Panc1 (cell line): ENCODE measurements around the gene MAP6D1. TPM values are rescaled to one million over a fixed set of nuclear protein-coding genes. Genes with fewer than 3 reads are reported as not detected.
A peak's percentile ranks its signal among the peaks of the same experiment; 100 is the strongest.

Experiments used
- ATAC-seq: fragments of 200-7000 bp; cut with Tn5 transposase; 2 replicates; pipeline ENCODE4 v1.9.1; 2020; ENCODE audit warnings: mild to moderate bottlenecking, moderate library complexity
- BruUV-seq: library from RNA; stranded (reverse); fragments of 400-500 nt; replicated peaks from 2 replicates; lab custom pipeline; 2021; lab: Mats Ljungman, UMichigan
- CTCF ChIA-PET: fragments of 300-600 bp; sonication (Branson Sonifier 250); formaldehyde crosslinking; loops from one replicate; lab custom pipeline; 2022; ENCODE audit warnings: antibody characterized with exemption; lab: Charles Lee
- POLR2A ChIA-PET: fragments of 300-600 bp; sonication (Branson Sonifier 250); formaldehyde crosslinking; loops from one replicate; lab custom pipeline; 2022; ENCODE audit warnings: antibody characterized with exemption; lab: Charles Lee
- DNase-seq: peaks from one replicate; pipeline ENCODE4 v3.0.0-alpha.2; 2010; ENCODE audit warnings: low read depth, low spot score
- H3K27ac ChIP-seq: 2 replicates; pipeline ENCODE4 v1.5.1; 2011; ENCODE audit warnings: mild to moderate bottlenecking, low read length, inconsistent platforms
- H3K27me3 ChIP-seq: fragments of 200-500 bp; sonication (Bioruptor generic); 2 replicates; pipeline ENCODE4 v1.6.0; 2014; ENCODE audit warnings: low read length, inconsistent platforms; ENCODE audit not compliant: control insufficient read depth, insufficient read depth
- H3K36me3 ChIP-seq: fragments of 200-500 bp; sonication (Bioruptor generic); 2 replicates; pipeline ENCODE4 v1.5.1; 2014; ENCODE audit warnings: inconsistent platforms, mild to moderate bottlenecking, low read length, moderate library complexity; ENCODE audit not compliant: control insufficient read depth, insufficient read depth
- H3K4me1 ChIP-seq: 2 replicates; pipeline ENCODE4 v1.5.1; 2011; ENCODE audit warnings: inconsistent platforms, mild to moderate bottlenecking, low read length, moderate library complexity; ENCODE audit not compliant: control insufficient read depth, insufficient read depth
- H3K4me3 ChIP-seq, 2 experiments: 2 replicates each; pipeline ENCODE4 v1.5.1; 2011 to 2012; ENCODE audit warnings: low read depth in 2 of 2, low read length in 2 of 2, mild to moderate bottlenecking in 2 of 2, inconsistent platforms in 1 of 2, moderate library complexity in 1 of 2
- H3K9me3 ChIP-seq: fragments of 200-500 bp; sonication (Bioruptor generic); 2 replicates; pipeline ENCODE4 v1.5.1; 2014; ENCODE audit warnings: low read depth, mild to moderate bottlenecking, inconsistent platforms, low read length, moderate library complexity; ENCODE audit not compliant: control insufficient read depth, insufficient read depth
- CTCF ChIP-seq: fragments of 450-650 bp; IDR thresholded peaks from 2 replicates; pipeline ENCODE4 v1.5.1; 2017; ENCODE audit warnings: mild to moderate bottlenecking
- POLR2AphosphoS5 ChIP-seq: IDR thresholded peaks from 2 replicates; pipeline ENCODE4 v1.6.1; 2012; ENCODE audit warnings: mild to moderate bottlenecking, low read depth, low read length, moderate library complexity
- REST ChIP-seq, 2 experiments: IDR thresholded peaks; 2 replicates each; pipeline ENCODE4 v1.6.1; 2011 to 2012; ENCODE audit warnings: low read depth in 2 of 2, control low read depth in 1 of 2, low read length in 1 of 2, mild to moderate bottlenecking in 1 of 2, moderate library complexity in 1 of 2; ENCODE audit not compliant: insufficient read depth in 1 of 2
- SIN3A ChIP-seq: IDR thresholded peaks from 2 replicates; pipeline ENCODE4 v1.6.1; 2012; ENCODE audit warnings: low read depth, mild to moderate bottlenecking, low read length, moderate library complexity, borderline replicate concordance; ENCODE audit not compliant: insufficient read depth
- TCF7L2 ChIP-seq: IDR thresholded peaks from 2 replicates; pipeline ENCODE4 v1.6.1; 2011; ENCODE audit warnings: mild to moderate bottlenecking, low read depth, low read length, inconsistent platforms
- in situ Hi-C: cut with HindIII; loops from 2 replicates; pipeline ENCODE4 v1.10.0; 2016; ENCODE audit warnings: low sequenced_read_pairs, low pct_unique_long_range_greater_than_20kb
- intact Hi-C: fragments of 100-400 bp; cut with micrococcal nuclease; formaldehyde crosslinking; loops from one replicate; pipeline ENCODE4 v1.10.0; 2022; ENCODE audit not compliant: unreplicated experiment
- total RNA-seq: library from RNA; stranded (reverse); gene quantifications from one replicate; pipeline ENCODE4 v1.2.1, GENCODE V29; 2021; ENCODE audit not compliant: unreplicated experiment

Gene MAP6D1
- total RNA-seq, 1 experiment from 2014 or later: 7.9 TPM

GRCh38 chr3:183816681-183817510 lies 8.5 kb downstream of the MAP6D1 start:
- ChIA-PET POLR2A (no interaction called here), CTCF (interaction anchor here (0.6 kb wide), 1 partner anchor 410 kb away, joined by 3 read pairs; no protein-coding TSS in a partner anchor)
- Histone ChIP-seq H3K4me1 (no peaks in the 10 kb centered on the region), H3K4me3 (no peak overlapping the region), H3K27me3 (no peaks in the 10 kb centered on the region), H3K36me3 (no peaks in the 10 kb centered on the region), H3K9me3 (no peaks in the 10 kb centered on the region), H3K27ac (no peak overlapping the region)
- DNase-seq: no peak
- no peak for ATAC-seq
- intact Hi-C loops (no loop called here), in situ Hi-C loops (no loop called here)
- TF ChIP-seq POLR2AphosphoS5 (peak; percentile 51), TCF7L2 (no peak), CTCF (no peak)
- BruUV-seq: no TSS peak

GRCh38 chr3:183815951-183816475 lies 9.4 kb downstream of the MAP6D1 start:
- TF ChIP-seq TCF7L2 (no peak), POLR2AphosphoS5 (no peak), REST (IDR thresholded peaks at IDR 0.05; ENCODE audit: insufficient read depth in 1 of 2, low read depth in 2 of 2, low read length in 1 of 2) (no peak), CTCF (no peak), SIN3A (no peak)
- no peak overlapping the region for H3K27ac ChIP-seq
- no peaks in the 10 kb centered on the region for H3K27me3 ChIP-seq
- DNase-seq: no peak
- ChIA-PET POLR2A (no interaction called here), CTCF (no interaction called here)
- no TSS peak for BruUV-seq
- no peak for ATAC-seq
- no peaks in the 10 kb centered on the region for H3K9me3 ChIP-seq
- in situ Hi-C loops (no loop called here), intact Hi-C loops (no loop called here)
- H3K4me1 ChIP-seq: no peaks in the 10 kb centered on the region
- no peaks in the 10 kb centered on the region for H3K36me3 ChIP-seq
- no peak overlapping the region for H3K4me3 ChIP-seq
